ENCODE results near the gene CDO1. TPM values are rescaled to one million over a fixed set of nuclear protein-coding genes. Genes with fewer than 3 reads are reported as not detected.

Gene CDO1
- total and polyA plus RNA-seq, 3 donors from 2014 or later: 31.6 to 45.0 (median 41.3) TPM

DNA sequence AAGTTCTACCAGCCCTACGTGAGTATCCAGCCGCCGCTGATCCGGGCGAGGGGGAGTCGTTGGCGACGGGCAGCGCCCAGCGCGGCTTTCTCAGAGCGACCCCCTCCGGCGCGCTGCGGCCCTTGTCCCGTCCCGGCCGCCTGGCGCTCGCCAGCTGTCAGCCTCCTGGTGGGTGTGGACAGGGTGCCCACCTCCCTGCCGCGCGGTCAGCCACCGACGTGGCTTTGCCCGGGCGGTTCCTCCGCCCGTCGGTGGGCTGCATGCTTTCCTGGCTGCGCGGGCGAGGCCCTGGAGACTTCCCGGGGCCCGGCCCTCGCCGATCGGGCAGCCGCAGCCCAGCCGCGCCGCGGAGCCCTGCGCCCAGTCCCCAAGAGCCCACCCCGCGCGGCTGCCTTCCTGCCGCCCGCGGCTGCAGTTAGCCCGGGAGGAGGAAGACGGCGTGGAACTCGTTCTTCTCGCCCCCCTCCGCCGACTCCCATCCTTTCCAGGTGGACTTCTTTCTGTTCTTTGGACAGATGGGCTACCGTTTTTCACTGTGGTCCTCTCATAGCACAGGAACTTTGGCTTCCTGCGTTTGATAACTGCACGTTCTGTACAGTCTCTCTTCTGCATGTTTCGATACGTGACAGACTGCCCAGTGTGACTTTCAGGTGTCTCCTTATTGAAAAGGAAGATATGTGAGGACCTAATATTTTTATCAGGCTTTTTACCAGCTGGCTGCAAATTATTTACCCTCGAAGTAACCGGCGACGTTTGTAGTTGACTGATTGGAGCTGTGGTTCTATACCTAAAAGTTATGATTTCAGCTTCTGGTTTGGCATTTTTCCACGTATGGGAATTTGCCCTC is 25.9 kb upstream of the CDO1 start:
- peaks cover 23% of the 10 kb centered on the region for H3K4me1 ChIP-seq
- 0 to 2% methylated on average over 22 to 55 of the region's 68 CpGs for WGBS, 2 donors
- TF ChIP-seq, protein P1, sequence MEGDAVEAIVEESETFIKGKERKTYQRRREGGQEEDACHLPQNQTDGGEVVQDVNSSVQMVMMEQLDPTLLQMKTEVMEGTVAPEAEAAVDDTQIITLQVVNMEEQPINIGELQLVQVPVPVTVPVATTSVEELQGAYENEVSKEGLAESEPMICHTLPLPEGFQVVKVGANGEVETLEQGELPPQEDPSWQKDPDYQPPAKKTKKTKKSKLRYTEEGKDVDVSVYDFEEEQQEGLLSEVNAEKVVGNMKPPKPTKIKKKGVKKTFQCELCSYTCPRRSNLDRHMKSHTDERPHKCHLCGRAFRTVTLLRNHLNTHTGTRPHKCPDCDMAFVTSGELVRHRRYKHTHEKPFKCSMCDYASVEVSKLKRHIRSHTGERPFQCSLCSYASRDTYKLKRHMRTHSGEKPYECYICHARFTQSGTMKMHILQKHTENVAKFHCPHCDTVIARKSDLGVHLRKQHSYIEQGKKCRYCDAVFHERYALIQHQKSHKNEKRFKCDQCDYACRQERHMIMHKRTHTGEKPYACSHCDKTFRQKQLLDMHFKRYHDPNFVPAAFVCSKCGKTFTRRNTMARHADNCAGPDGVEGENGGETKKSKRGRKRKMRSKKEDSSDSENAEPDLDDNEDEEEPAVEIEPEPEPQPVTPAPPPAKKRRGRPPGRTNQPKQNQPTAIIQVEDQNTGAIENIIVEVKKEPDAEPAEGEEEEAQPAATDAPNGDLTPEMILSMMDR (IDR thresholded peaks at IDR 0.05): peak in 2 of 3 experiments; percentile 2 to 24
- TF ChIP-seq POLR2A (IDR thresholded peaks at IDR 0.05): no peak
- no peaks in the 10 kb centered on the region for H3K27me3 ChIP-seq
- peak; percentile 46 for DNase-seq
- H3K27ac ChIP-seq: peak overlapping the region; percentile 93 to 97
- H3K36me3 ChIP-seq (ENCODE audit: low read depth, missing control alignments): no peaks in the 10 kb centered on the region
- no peaks in the 10 kb centered on the region for H3K9me3 ChIP-seq
- intact Hi-C loops (cut with DNase I; ENCODE audit: low total_unique reads): no loop called here
- H3K4me3 ChIP-seq: peak overlapping the region; percentile 71 to 98

DNA sequence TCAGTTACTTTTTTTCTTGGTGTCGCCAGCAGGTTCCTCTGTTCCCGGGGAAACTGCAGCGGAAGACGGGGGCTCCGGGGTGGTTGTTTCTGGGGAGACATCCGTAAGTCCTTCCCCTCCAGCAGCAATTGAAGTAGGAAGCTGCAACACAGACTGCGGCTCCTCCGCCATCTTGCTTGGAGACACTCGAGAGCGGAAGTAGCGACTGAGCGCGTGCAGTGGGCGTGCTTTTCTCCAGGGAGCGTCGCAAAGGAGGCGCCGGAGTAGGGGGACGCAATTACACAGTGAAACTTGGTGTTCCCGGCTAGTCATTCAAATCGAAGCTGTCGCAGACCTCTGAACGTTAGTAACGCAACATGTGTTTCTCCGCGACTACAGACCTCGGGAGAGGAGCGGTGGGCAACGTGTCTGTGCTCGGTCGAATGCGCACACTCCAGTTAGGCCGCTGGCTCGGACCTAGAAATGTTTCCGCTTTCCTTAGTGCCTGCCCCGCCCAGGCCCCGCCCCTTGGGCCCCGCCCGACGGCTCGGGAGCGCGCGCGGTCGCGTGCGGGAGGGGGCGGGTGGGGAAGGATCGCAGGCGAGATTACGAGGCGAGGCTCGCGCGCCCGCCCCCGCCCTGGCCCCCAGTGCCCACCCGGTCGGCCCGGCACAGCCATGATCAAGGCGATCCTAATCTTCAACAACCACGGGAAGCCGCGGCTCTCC is 25.1 kb upstream of the CDO1 start, which contains the start of the genes AP3S1 and ATG12:
AP3S1 (plus strand) TSS at position 554 of the 707 bp plus-strand sequence; CDS start at position 657, 103 bp downstream.
ATG12 (minus strand) TSS at position 184 of the 707 bp plus-strand sequence; CDS start at position 171, 13 bp downstream.
- Histone ChIP-seq H3K4me1 (peaks cover 23% of the 10 kb centered on the region), H3K36me3 (ENCODE audit: low read depth, missing control alignments) (no peaks in the 10 kb centered on the region), H3K9me3 (no peaks in the 10 kb centered on the region), H3K27ac (peak within 1 kb of the TSS; percentile 93 to 97), H3K27me3 (no peaks in the 10 kb centered on the region), H3K4me3 (peak within 1 kb of the TSS; percentile 71 to 98)
- TF ChIP-seq, protein P1 (IDR thresholded peaks at IDR 0.05): no peak
- peak; percentile 95 for TF ChIP-seq POLR2A (IDR thresholded peaks at IDR 0.05)
- WGBS, 2 donors: 0 to 11% methylated on average over 1 to 64 of the region's 65 CpGs
- intact Hi-C loops (cut with DNase I; ENCODE audit: low total_unique reads): no loop called here
- peak; percentile 97 for DNase-seq

DNA sequence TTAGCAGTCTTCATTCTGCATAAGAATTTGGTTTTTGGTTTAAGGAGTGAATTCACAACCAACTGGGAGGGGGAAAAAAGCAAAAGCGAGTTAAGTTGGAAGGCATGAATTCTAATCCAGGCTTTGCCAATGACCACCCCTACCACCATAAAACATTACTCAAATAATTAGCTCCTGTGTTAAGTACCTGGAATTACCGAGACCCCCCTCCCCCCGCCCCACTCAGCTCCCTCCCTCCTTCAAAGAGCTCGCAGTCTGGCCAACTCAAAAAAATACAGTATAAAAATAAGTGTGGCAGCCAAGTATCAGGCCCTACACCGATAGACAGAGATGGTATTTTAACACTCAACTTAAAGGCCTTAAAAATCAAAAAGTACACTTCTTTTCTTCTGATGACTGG is 24.4 kb upstream of the CDO1 start:
- Histone ChIP-seq H3K27ac (peak overlapping the region; percentile 93 to 97), H3K27me3 (no peaks in the 10 kb centered on the region), H3K4me3 (peak overlapping the region; percentile 71 to 98), H3K9me3 (no peaks in the 10 kb centered on the region), H3K4me1 (peaks cover 23% of the 10 kb centered on the region), H3K36me3 (ENCODE audit: low read depth, missing control alignments) (no peaks in the 10 kb centered on the region)
- no peak for DNase-seq
- intact Hi-C loops (cut with DNase I; ENCODE audit: low total_unique reads): no loop called here
- 1 to 5% methylated on average over 5 of the region's 5 CpGs for WGBS, 2 donors
- TF ChIP-seq, protein P1 (IDR thresholded peaks at IDR 0.05): no peak
- TF ChIP-seq POLR2A (IDR thresholded peaks at IDR 0.05): no peak

DNA sequence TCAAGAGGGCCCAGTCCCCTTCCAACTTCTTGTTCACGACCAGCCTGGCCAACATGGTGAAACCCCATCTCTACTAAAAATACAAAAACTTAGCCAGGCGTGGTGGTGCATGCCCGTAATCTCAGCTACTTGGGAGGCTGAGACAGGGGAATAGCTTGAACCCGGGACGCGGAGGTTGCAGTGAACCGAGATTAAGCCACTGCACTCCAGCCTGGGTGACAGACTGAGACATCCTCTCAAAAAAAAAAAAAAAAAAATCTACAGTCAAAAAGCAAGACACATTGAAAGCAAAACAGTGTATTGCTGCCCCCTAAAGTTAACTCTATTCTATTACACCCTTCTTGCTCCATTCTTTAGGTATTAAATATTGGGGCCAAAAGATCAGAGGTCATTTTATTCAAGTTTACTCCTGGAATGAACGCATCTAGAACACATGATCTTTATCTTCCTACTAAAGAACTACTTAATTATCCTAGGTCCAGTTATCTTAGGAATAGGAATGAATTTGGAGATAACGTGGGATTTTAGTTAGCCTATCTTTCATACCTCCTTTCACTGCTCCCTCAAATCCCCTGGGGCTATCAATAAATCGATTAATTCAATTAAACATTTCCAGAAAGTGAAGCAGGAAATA is 22.5 kb upstream of the CDO1 start:
- Histone ChIP-seq H3K36me3 (ENCODE audit: low read depth, missing control alignments) (no peaks in the 10 kb centered on the region), H3K4me3 (no peak overlapping the region), H3K4me1 (peaks cover 16% of the 10 kb centered on the region), H3K27me3 (no peaks in the 10 kb centered on the region), H3K9me3 (no peaks in the 10 kb centered on the region), H3K27ac (no peak overlapping the region)
- TF ChIP-seq, protein P1 (IDR thresholded peaks at IDR 0.05): peak in 2 of 3 experiments; percentile 47 to 61
- TF ChIP-seq POLR2A (IDR thresholded peaks at IDR 0.05): no peak
- 20 to 25% methylated on average over 9 to 10 of the region's 10 CpGs for WGBS, 2 donors
- intact Hi-C loops (cut with DNase I; ENCODE audit: low total_unique reads): no loop called here
- no peak for DNase-seq

Measured in testis (tissue), 3 donors.